Activated CD4-positive, alpha-beta T cell treated with anti-CD3 and anti-CD28 coated beads, Interleukin-2, amount 10 ng/mL, durations not matched to agents 24 days and 14 days (primary cell): Measurements from ENCODE around the gene FKBP5. TPM values are rescaled to one million over a fixed set of nuclear protein-coding genes. Genes with fewer than 3 reads are reported as not detected.

Experiments
- DNase-seq: peaks from one replicate; pipeline ENCODE4 v3.0.0; 2022
- H3K27ac Mint-ChIP-seq: one replicate; pipeline ENCODE4 v1.8.0; 2022; ENCODE audit warnings: mild to moderate bottlenecking, mixed read lengths
- H3K27me3 Mint-ChIP-seq: one replicate; pipeline ENCODE4 v1.8.0; 2022; ENCODE audit warnings: mixed read lengths
- H3K36me3 Mint-ChIP-seq: one replicate; pipeline ENCODE4 v1.8.0; 2022; ENCODE audit warnings: low read depth, mild to moderate bottlenecking, mixed read lengths
- H3K4me1 Mint-ChIP-seq: one replicate; pipeline ENCODE4 v1.8.0; 2021; ENCODE audit warnings: mixed read lengths
- H3K4me3 Mint-ChIP-seq: one replicate; pipeline ENCODE4 v1.8.0; 2022; ENCODE audit warnings: mild to moderate bottlenecking, moderate library complexity, mixed read lengths
- H3K9me3 Mint-ChIP-seq: one replicate; pipeline ENCODE4 v1.8.0; 2021; ENCODE audit warnings: mixed read lengths
- intact Hi-C: fragments of 100-400 bp; cut with micrococcal nuclease; formaldehyde crosslinking; loops from one replicate; pipeline ENCODE4 v1.15.1; 2023
- total RNA-seq: library from RNA; stranded (reverse); gene quantifications from 2 replicates; pipeline ENCODE4 v1.2.3, GENCODE V29; 2022

Gene FKBP5
- total RNA-seq, 1 donor from 2014 or later, result 85.1 TPM

- H3K27me3 Mint-ChIP-seq, result no peaks in the 10 kb centered on the region
- intact Hi-C loops, result no loop called here
- H3K9me3 Mint-ChIP-seq, result no peaks in the 10 kb centered on the region
- H3K4me1 Mint-ChIP-seq, result peaks cover 14% of the 10 kb centered on the region
- peaks cover 24% of the 10 kb centered on the region for H3K36me3 Mint-ChIP-seq
- DNase-seq, result no peak
- H3K4me3 Mint-ChIP-seq, result no peak overlapping the region
- no peak overlapping the region for H3K27ac Mint-ChIP-seq
Measured at GRCh38 chr6:35626401-35626800, 62.3 kb downstream of the FKBP5 start.

GRCh38 chr6:35624341-35625070 is 64.2 kb downstream of the FKBP5 start:
- Mint-ChIP-seq H3K4me3 (no peak overlapping the region), H3K4me1 (peaks cover 12% of the 10 kb centered on the region), H3K27me3 (no peaks in the 10 kb centered on the region), H3K27ac (peak overlapping the region; percentile 69), H3K9me3 (no peaks in the 10 kb centered on the region), H3K36me3 (peaks cover 20% of the 10 kb centered on the region)
- intact Hi-C loops, result loop anchor here (1.0 kb wide), 1 partner anchor 40 kb away; no protein-coding TSS in a partner anchor
- DNase-seq, result peak; percentile 63

- peaks cover 13% of the 10 kb centered on the region for H3K4me1 Mint-ChIP-seq
- no peak for DNase-seq
- no peak overlapping the region for H3K4me3 Mint-ChIP-seq
- H3K27me3 Mint-ChIP-seq, result no peaks in the 10 kb centered on the region
- peaks cover 28% of the 10 kb centered on the region for H3K36me3 Mint-ChIP-seq
- intact Hi-C loops, result no loop called here
- H3K9me3 Mint-ChIP-seq, result no peaks in the 10 kb centered on the region
- H3K27ac Mint-ChIP-seq, result no peak overlapping the region
Measured at GRCh38 chr6:35622283-35622682, 66.4 kb downstream of the FKBP5 start.

- peaks cover 13% of the 10 kb centered on the region for H3K4me1 Mint-ChIP-seq
- intact Hi-C loops, result no loop called here
- H3K4me3 Mint-ChIP-seq, result no peak overlapping the region
- no peak for DNase-seq
- no peaks in the 10 kb centered on the region for H3K27me3 Mint-ChIP-seq
- H3K27ac Mint-ChIP-seq, result no peak overlapping the region
- H3K36me3 Mint-ChIP-seq, result peaks cover 34% of the 10 kb centered on the region
- H3K9me3 Mint-ChIP-seq, result no peaks in the 10 kb centered on the region
Measured at GRCh38 chr6:35620706-35621105, 68.0 kb downstream of the FKBP5 start.

GRCh38 chr6:35613762-35614161 is 75.0 kb downstream of the FKBP5 start:
- no peak for DNase-seq

GRCh38 chr6:35611240-35611639 is 77.5 kb downstream of the FKBP5 start:
- peak overlapping the region; percentile 20 for H3K4me3 Mint-ChIP-seq
- peak overlapping the region; percentile 35 for H3K27ac Mint-ChIP-seq
- peak; percentile 78 for DNase-seq
- intact Hi-C loops, result no loop called here
- H3K27me3 Mint-ChIP-seq, result no peaks in the 10 kb centered on the region
- H3K9me3 Mint-ChIP-seq, result peaks cover 6% of the 10 kb centered on the region
- H3K4me1 Mint-ChIP-seq, result peaks cover 32% of the 10 kb centered on the region
- peaks cover 72% of the 10 kb centered on the region for H3K36me3 Mint-ChIP-seq

More at GRCh38 chr6:35613762-35614161, 75.0 kb downstream of the FKBP5 start:
- Mint-ChIP-seq H3K4me3 (no peak overlapping the region), H3K9me3 (peaks cover 6% of the 10 kb centered on the region), H3K4me1 (peaks cover 34% of the 10 kb centered on the region), H3K27me3 (no peaks in the 10 kb centered on the region), H3K27ac (peak overlapping the region; percentile 45), H3K36me3 (peaks cover 70% of the 10 kb centered on the region)
- intact Hi-C loops, result loop anchor here (2.0 kb wide), 1 partner anchor 13 kb away; no protein-coding TSS in a partner anchor

GRCh38 chr6:35610830-35611229 is 77.9 kb downstream of the FKBP5 start:
- Mint-ChIP-seq H3K36me3 (peaks cover 74% of the 10 kb centered on the region), H3K4me1 (peaks cover 36% of the 10 kb centered on the region), H3K4me3 (peak overlapping the region; percentile 15), H3K27me3 (no peaks in the 10 kb centered on the region), H3K27ac (no peak overlapping the region), H3K9me3 (peaks cover 6% of the 10 kb centered on the region)
- intact Hi-C loops, result no loop called here
- no peak for DNase-seq

- peaks cover 37% of the 10 kb centered on the region for H3K4me1 Mint-ChIP-seq
Measured at GRCh38 chr6:35609588-35609987, 79.1 kb downstream of the FKBP5 start.

GRCh38 chr6:35607517-35608233 is 81.0 kb downstream of the FKBP5 start:
- H3K27ac Mint-ChIP-seq, result no peak overlapping the region
- intact Hi-C loops, result no loop called here
- peaks cover 41% of the 10 kb centered on the region for H3K4me1 Mint-ChIP-seq
- peaks cover 58% of the 10 kb centered on the region for H3K36me3 Mint-ChIP-seq
- DNase-seq, result no peak
- peaks cover 6% of the 10 kb centered on the region for H3K9me3 Mint-ChIP-seq
- H3K27me3 Mint-ChIP-seq, result no peaks in the 10 kb centered on the region
- no peak overlapping the region for H3K4me3 Mint-ChIP-seq

More at GRCh38 chr6:35609588-35609987, 79.1 kb downstream of the FKBP5 start:
- Mint-ChIP-seq H3K4me3 (no peak overlapping the region), H3K27me3 (no peaks in the 10 kb centered on the region), H3K9me3 (peaks cover 6% of the 10 kb centered on the region), H3K27ac (peak overlapping the region; percentile 18), H3K36me3 (peaks cover 69% of the 10 kb centered on the region)
- DNase-seq, result no peak
- intact Hi-C loops, result no loop called here

DNA sequence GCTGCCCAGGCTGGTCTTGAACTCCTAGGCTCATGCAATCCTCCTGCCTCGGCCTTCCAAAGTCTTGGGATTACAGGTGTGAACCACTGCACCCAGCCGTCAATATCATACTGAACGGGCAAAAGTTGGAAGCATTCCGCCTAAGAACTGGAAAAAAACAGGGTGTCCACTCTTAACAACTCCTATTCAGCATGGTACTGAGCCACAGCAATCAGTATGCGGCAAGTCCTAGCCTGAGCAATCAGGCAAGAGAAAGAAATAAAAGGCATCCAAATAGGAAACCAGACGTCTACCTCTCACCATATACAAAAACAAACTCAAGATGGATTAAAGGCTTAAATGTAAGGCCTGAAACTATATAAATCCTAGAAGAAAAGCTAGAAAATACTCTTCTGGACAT is 83.1 kb downstream of the FKBP5 start:
- Mint-ChIP-seq H3K4me3 (no peak overlapping the region), H3K27me3 (no peaks in the 10 kb centered on the region), H3K4me1 (peaks cover 44% of the 10 kb centered on the region), H3K36me3 (peaks cover 37% of the 10 kb centered on the region), H3K9me3 (no peaks in the 10 kb centered on the region), H3K27ac (no peak overlapping the region)
- intact Hi-C loops, result no loop called here
- no peak for DNase-seq

DNA sequence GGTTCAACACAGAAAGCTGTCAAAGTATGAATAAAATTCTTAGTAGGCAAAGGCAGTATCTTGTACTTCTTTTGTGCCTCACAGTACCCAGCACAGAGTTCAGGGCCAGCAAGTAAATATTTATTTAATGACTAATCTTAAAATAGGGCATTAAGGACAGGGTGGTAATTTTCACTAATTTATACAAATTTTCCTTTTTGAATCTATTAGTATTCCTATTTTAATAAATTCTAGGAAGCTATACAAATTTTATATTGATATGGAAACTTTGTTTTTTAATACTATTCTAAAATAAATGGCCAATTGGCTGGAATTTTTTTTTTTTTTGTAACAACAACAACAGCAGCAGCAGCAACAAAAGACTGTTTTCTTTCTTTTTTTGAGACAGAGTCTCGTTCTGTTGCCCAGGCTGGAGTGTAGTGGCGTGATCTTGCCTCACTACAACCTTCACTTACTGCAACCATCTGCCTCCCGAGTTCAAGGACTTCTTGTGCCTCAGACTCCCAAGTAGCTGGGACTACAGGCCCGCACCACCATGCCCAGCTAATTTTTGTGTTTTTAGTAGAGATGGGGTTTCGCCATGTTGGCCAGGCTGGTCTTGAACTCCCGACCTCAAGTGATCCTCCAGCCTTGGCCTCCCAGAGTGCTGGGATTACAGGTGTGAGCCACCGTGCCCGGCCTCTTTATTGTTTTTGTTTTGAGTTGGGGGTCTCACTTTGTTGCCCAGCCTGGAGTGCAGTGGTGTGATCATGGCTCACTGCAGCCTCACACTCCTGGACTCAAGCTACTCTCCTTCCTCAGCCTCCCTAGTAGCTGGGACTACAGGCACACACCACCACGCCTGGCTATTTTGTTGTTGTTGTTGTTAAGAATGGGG is 85.2 kb downstream of the FKBP5 start:
- Mint-ChIP-seq H3K4me1 (peaks cover 51% of the 10 kb centered on the region), H3K36me3 (peaks cover 33% of the 10 kb centered on the region), H3K9me3 (no peaks in the 10 kb centered on the region), H3K27ac (peak overlapping the region; percentile 84), H3K27me3 (no peaks in the 10 kb centered on the region), H3K4me3 (peak overlapping the region; percentile 80)
- no peak for DNase-seq
- intact Hi-C loops, result loop anchor here (2.0 to 5.0 kb wide), 4 partner anchors 39 to 129 kb away; partner anchors contain the start of gene FKBP5

DNA sequence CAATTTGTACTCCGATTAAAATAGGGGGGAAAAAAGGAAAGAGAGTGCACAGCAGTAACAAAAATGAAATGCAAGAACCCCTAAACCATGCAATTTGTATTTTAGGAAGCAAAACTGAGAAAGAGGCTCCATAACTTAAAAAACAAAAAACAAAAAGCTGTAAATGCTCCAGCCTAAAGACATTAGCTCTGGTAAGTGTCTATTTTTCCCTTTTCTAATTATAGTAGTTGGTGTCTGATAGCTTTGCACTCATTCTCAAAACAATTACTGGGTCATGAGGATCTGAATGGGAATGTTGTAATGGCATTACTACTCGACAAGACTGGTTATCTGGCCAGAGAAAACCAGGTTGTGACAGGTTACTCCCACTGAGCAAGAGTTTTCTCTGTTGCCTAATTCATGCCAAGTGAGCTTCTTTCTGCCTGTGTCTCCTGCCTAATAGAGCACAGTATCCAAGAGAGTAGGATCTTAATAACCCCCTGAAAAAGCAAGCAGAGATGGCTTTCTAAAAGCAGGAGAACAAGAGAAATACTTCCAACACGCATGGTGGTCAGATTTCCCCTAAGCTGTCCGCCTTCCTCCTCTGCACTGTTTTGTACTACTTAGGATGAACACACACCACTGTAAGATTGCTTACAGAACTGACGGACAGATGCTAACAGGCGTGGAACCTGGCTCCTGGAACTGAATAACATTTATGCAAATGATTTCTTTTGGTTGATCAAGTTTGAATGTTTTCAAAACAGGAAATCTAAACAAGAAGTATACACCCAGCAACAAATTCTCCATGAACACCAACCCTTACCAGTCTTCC is 86.4 kb downstream of the FKBP5 start:
- peak; percentile 75 for DNase-seq
- Mint-ChIP-seq H3K27ac (peak overlapping the region; percentile 84), H3K36me3 (peaks cover 24% of the 10 kb centered on the region), H3K4me3 (peak overlapping the region; percentile 80), H3K27me3 (no peaks in the 10 kb centered on the region), H3K9me3 (no peaks in the 10 kb centered on the region), H3K4me1 (peaks cover 51% of the 10 kb centered on the region)
- intact Hi-C loops, result loop anchor here (2.0 to 5.0 kb wide), 4 partner anchors 40 to 130 kb away; partner anchors contain the start of gene FKBP5
